Measurements from ENCODE around the gene PEAK1. TPM values are rescaled to one million over a fixed set of nuclear protein-coding genes. Genes with fewer than 3 reads are reported as not detected.

Gene PEAK1
- total RNA-seq, 1 experiment from 2014 or later: 58.7 TPM

DNA sequence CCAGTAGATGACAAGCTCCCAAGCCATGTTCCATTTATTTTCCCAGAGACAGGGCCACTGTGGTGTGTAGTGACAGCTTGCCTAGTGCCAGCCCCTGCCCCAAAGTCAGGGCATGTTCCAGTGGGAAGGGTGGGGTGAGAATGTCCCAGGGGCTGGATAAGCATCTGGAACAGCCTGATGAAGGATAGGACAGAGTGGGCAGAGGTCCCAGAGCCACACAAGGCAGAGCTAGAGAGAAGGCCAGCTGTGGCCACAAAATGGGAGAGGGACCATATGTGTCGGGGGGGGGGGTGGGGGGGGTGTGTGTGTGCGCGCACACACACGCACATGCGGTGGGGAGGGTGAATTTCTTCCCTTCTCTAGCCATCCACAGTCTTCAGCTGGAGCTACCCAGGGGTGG is 322.0 kb downstream of the PEAK1 start:
- H3K4me3 ChIP-seq (ENCODE audit: low read depth in 2 of 2, low read length in 2 of 2): no peak overlapping the region
- ATAC-seq (no peak), DNase-seq (ENCODE audit: low read depth, low spot score) (no peak)
- CTCF ChIA-PET: no interaction called here
- no peaks in the 10 kb centered on the region for H3K4me1 ChIP-seq (ENCODE audit: control insufficient read depth, insufficient read depth, low read length)
- intact Hi-C loops (cut with micrococcal nuclease; ENCODE audit: unreplicated experiment): no loop called here
- no peaks in the 10 kb centered on the region for H3K36me3 ChIP-seq (ENCODE audit: control insufficient read depth, insufficient read depth, low read length)
- no peak for TF ChIP-seq SIN3A (IDR thresholded peaks at IDR 0.05; ENCODE audit: borderline replicate concordance, insufficient read depth, low read depth, low read length)
- no peak for TF ChIP-seq TCF7L2 (IDR thresholded peaks at IDR 0.05; ENCODE audit: low read depth, low read length)
- TF ChIP-seq, protein P1, sequence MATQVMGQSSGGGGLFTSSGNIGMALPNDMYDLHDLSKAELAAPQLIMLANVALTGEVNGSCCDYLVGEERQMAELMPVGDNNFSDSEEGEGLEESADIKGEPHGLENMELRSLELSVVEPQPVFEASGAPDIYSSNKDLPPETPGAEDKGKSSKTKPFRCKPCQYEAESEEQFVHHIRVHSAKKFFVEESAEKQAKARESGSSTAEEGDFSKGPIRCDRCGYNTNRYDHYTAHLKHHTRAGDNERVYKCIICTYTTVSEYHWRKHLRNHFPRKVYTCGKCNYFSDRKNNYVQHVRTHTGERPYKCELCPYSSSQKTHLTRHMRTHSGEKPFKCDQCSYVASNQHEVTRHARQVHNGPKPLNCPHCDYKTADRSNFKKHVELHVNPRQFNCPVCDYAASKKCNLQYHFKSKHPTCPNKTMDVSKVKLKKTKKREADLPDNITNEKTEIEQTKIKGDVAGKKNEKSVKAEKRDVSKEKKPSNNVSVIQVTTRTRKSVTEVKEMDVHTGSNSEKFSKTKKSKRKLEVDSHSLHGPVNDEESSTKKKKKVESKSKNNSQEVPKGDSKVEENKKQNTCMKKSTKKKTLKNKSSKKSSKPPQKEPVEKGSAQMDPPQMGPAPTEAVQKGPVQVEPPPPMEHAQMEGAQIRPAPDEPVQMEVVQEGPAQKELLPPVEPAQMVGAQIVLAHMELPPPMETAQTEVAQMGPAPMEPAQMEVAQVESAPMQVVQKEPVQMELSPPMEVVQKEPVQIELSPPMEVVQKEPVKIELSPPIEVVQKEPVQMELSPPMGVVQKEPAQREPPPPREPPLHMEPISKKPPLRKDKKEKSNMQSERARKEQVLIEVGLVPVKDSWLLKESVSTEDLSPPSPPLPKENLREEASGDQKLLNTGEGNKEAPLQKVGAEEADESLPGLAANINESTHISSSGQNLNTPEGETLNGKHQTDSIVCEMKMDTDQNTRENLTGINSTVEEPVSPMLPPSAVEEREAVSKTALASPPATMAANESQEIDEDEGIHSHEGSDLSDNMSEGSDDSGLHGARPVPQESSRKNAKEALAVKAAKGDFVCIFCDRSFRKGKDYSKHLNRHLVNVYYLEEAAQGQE (IDR thresholded peaks at IDR 0.05; ENCODE audit: insufficient read depth in 1 of 2, low read depth in 2 of 2, low read length in 1 of 2): no peak
- TF ChIP-seq, protein P2, sequence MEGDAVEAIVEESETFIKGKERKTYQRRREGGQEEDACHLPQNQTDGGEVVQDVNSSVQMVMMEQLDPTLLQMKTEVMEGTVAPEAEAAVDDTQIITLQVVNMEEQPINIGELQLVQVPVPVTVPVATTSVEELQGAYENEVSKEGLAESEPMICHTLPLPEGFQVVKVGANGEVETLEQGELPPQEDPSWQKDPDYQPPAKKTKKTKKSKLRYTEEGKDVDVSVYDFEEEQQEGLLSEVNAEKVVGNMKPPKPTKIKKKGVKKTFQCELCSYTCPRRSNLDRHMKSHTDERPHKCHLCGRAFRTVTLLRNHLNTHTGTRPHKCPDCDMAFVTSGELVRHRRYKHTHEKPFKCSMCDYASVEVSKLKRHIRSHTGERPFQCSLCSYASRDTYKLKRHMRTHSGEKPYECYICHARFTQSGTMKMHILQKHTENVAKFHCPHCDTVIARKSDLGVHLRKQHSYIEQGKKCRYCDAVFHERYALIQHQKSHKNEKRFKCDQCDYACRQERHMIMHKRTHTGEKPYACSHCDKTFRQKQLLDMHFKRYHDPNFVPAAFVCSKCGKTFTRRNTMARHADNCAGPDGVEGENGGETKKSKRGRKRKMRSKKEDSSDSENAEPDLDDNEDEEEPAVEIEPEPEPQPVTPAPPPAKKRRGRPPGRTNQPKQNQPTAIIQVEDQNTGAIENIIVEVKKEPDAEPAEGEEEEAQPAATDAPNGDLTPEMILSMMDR (IDR thresholded peaks at IDR 0.05): no peak
- TF ChIP-seq POLR2AphosphoS5 (IDR thresholded peaks at IDR 0.05; ENCODE audit: low read depth, low read length): no peak
- POLR2A ChIA-PET: no interaction called here
- in situ Hi-C loops (cut with HindIII; ENCODE audit: low pct_unique_long_range_greater_than_20kb, low sequenced_read_pairs): no loop called here
- no peaks in the 10 kb centered on the region; the same call in 1 of the 2 replicates for H3K27me3 ChIP-seq (ENCODE audit: control insufficient read depth, insufficient read depth, low read length)
- no peaks in the 10 kb centered on the region for H3K9me3 ChIP-seq (ENCODE audit: control insufficient read depth, insufficient read depth, low read depth, low read length)
- BruUV-seq (replicated peaks): no TSS peak
- no peak overlapping the region for H3K27ac ChIP-seq (ENCODE audit: low read length)

DNA sequence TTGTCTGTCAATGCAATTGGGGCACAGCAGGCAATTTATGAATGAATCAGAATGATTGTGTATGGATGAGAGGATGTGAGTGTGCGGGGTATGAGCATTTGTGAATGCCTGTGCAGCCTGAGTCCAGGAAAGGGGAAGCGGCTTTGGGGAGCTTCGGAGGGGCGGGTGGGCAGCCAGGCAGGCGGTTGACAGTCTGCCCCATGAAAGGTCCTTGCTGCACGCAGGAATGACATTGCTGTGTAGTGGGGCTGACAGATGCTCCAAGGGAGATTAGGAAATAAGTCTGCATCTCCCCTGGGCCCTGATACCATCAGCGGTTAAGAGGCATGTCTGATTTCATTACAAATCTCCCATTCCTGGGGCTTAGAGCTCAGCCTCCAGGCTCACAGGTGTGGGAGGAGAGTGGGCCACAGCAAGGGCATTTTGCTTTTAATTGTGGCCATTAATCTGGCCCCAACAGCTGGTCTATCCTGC is 322.6 kb downstream of the PEAK1 start:
- TF ChIP-seq, protein P2 (IDR thresholded peaks at IDR 0.05): no peak
- TF ChIP-seq, protein P1 (IDR thresholded peaks at IDR 0.05; ENCODE audit: insufficient read depth in 1 of 2, low read depth in 2 of 2, low read length in 1 of 2): no peak
- CTCF ChIA-PET: no interaction called here
- no peak for DNase-seq (ENCODE audit: low read depth, low spot score)
- no peak overlapping the region for H3K4me3 ChIP-seq (ENCODE audit: low read depth in 2 of 2, low read length in 2 of 2)
- H3K36me3 ChIP-seq (ENCODE audit: control insufficient read depth, insufficient read depth, low read length): no peaks in the 10 kb centered on the region
- H3K27ac ChIP-seq (ENCODE audit: low read length): no peak overlapping the region
- in situ Hi-C loops (cut with HindIII; ENCODE audit: low pct_unique_long_range_greater_than_20kb, low sequenced_read_pairs): no loop called here
- no peaks in the 10 kb centered on the region for H3K4me1 ChIP-seq (ENCODE audit: control insufficient read depth, insufficient read depth, low read length)
- no peaks in the 10 kb centered on the region; the same call in 1 of the 2 replicates for H3K27me3 ChIP-seq (ENCODE audit: control insufficient read depth, insufficient read depth, low read length)
- POLR2A ChIA-PET: no interaction called here
- intact Hi-C loops (cut with micrococcal nuclease; ENCODE audit: unreplicated experiment): no loop called here
- ATAC-seq: no peak
- no TSS peak for BruUV-seq (replicated peaks)
- H3K9me3 ChIP-seq (ENCODE audit: control insufficient read depth, insufficient read depth, low read depth, low read length): no peaks in the 10 kb centered on the region
